HepG2 (cell line): ENCODE results near the gene IRF2. TPM values are rescaled to one million over a fixed set of nuclear protein-coding genes. Genes with fewer than 3 reads are reported as not detected.
A peak's percentile ranks its signal among the peaks of the same experiment; 100 is the strongest.

Source experiments
- ATF7-NPFF ChIP-seq: sonication (generic); formaldehyde crosslinking; IDR thresholded peaks from 2 replicates; pipeline ENCODE4 v1.8.1; 2023; ENCODE audit warnings: mild to moderate bottlenecking, low read depth, missing genetic modification reagents, moderate library complexity
- BCL3 ChIP-seq: sonication (generic); formaldehyde crosslinking; IDR thresholded peaks from 2 replicates; pipeline ENCODE4 v1.5.1; 2020; ENCODE audit warnings: mild to moderate bottlenecking, missing genetic modification reagents, moderate library complexity
- ESRRA ChIP-seq: sonication (generic); formaldehyde crosslinking; IDR thresholded peaks from 2 replicates; pipeline ENCODE4 v1.5.1; 2020; ENCODE audit warnings: mild to moderate bottlenecking, low read depth, missing genetic modification reagents
- FOXA3 ChIP-seq: IDR thresholded peaks from 2 replicates; pipeline ENCODE4 v1.6.1; 2016; ENCODE audit warnings: missing genetic modification reagents, missing compliant biosample characterization
- GMEB1 ChIP-seq: sonication (generic); formaldehyde crosslinking; IDR thresholded peaks from 2 replicates; pipeline ENCODE4 v1.5.1; 2020; ENCODE audit warnings: missing genetic modification reagents, mild to moderate bottlenecking, borderline replicate concordance
- HHEX ChIP-seq: IDR thresholded peaks from 2 replicates; pipeline ENCODE4 v1.6.1; 2016; ENCODE audit warnings: control low read depth
- HNF1A ChIP-seq, 2 experiments: sonication (generic) in 1 of 2; formaldehyde crosslinking in 1 of 2; IDR thresholded peaks; 2 replicates each; pipeline versions ENCODE4 v1.4.0 to v1.6.1; 2016 to 2020; ENCODE audit warnings: borderline replicate concordance in 1 of 2, low read depth in 1 of 2, mild to moderate bottlenecking in 1 of 2, missing genetic modification reagents in 1 of 2
- MZF1 ChIP-seq: sonication (generic); formaldehyde crosslinking; IDR thresholded peaks from 2 replicates; pipeline ENCODE4 v1.8.1; 2023; ENCODE audit warnings: mild to moderate bottlenecking, missing genetic modification reagents, borderline replicate concordance
- NAIF1 ChIP-seq: sonication (generic); formaldehyde crosslinking; IDR thresholded peaks from 2 replicates; pipeline ENCODE4 v1.5.0; 2020; ENCODE audit warnings: mild to moderate bottlenecking, missing genetic modification reagents, borderline replicate concordance
- NFATC3 ChIP-seq: sonication (generic); formaldehyde crosslinking; IDR thresholded peaks from 2 replicates; pipeline ENCODE4 v1.5.1; 2020; ENCODE audit warnings: mild to moderate bottlenecking, missing genetic modification reagents
- NR2F6 ChIP-seq, 2 experiments: IDR thresholded peaks; 2 replicates each; pipeline ENCODE4 v1.6.1; 2016; ENCODE audit warnings: antibody characterized with exemption in 1 of 2, mild to moderate bottlenecking in 1 of 2
- POGZ ChIP-seq: sonication (generic); formaldehyde crosslinking; IDR thresholded peaks from 2 replicates; pipeline ENCODE4 v1.4.0; 2020; ENCODE audit warnings: mild to moderate bottlenecking, missing genetic modification reagents
- REXO4 ChIP-seq: sonication (generic); formaldehyde crosslinking; IDR thresholded peaks from 2 replicates; pipeline ENCODE4 v1.8.0; 2022; ENCODE audit warnings: missing genetic modification reagents, mild to moderate bottlenecking, borderline replicate concordance
- RXRA ChIP-seq: sonication (generic); formaldehyde crosslinking; IDR thresholded peaks from 2 replicates; pipeline ENCODE4 v1.5.1; 2020; ENCODE audit warnings: missing genetic modification reagents
- TAF15 ChIP-seq: fragments of 200-400 bp; formaldehyde crosslinking; IDR thresholded peaks from one replicate; pipeline ENCODE4 v1.6.1; 2018; ENCODE audit warnings: mild to moderate bottlenecking, low read depth, low read length; ENCODE audit not compliant: poor library complexity, severe bottlenecking
- TCF7 ChIP-seq: sonication (generic); IDR thresholded peaks from 2 replicates; pipeline ENCODE4 v1.6.1; 2016; ENCODE audit warnings: antibody characterized with exemption, low read depth
- ZBTB3 ChIP-seq: sonication (generic); formaldehyde crosslinking; IDR thresholded peaks from 2 replicates; pipeline ENCODE4 v1.4.0; 2020; ENCODE audit warnings: low read depth, mild to moderate bottlenecking, moderate library complexity, missing genetic modification reagents, borderline replicate concordance
- ZFX ChIP-seq: sonication (generic); formaldehyde crosslinking; IDR thresholded peaks from 2 replicates; pipeline ENCODE4 v1.4.0; 2020; ENCODE audit warnings: mild to moderate bottlenecking, low read depth, missing genetic modification reagents, moderate library complexity
- ZMYM2 ChIP-seq: sonication (generic); formaldehyde crosslinking; IDR thresholded peaks from 2 replicates; pipeline ENCODE4 v1.8.0; 2022; ENCODE audit warnings: mild to moderate bottlenecking, missing genetic modification reagents
- ZNF136 ChIP-seq: sonication (generic); formaldehyde crosslinking; IDR thresholded peaks from 2 replicates; pipeline ENCODE4 v1.8.1; 2022; ENCODE audit warnings: low read depth, mild to moderate bottlenecking, moderate library complexity, missing genetic modification reagents
- ZNF615 ChIP-seq: sonication (generic); formaldehyde crosslinking; IDR thresholded peaks from 2 replicates; pipeline ENCODE4 v1.5.0; 2020; ENCODE audit warnings: mild to moderate bottlenecking, missing genetic modification reagents, borderline replicate concordance
- ZNF629 ChIP-seq: sonication (generic); formaldehyde crosslinking; conservative IDR thresholded peaks from 2 replicates; pipeline ENCODE4 v1.5.0; 2020; ENCODE audit warnings: missing genetic modification reagents
- ZNF772 ChIP-seq: sonication (generic); formaldehyde crosslinking; IDR thresholded peaks from 2 replicates; pipeline ENCODE4 v1.5.0; 2020; ENCODE audit warnings: mild to moderate bottlenecking, missing genetic modification reagents
- ZSCAN29 ChIP-seq: sonication (generic); formaldehyde crosslinking; conservative IDR thresholded peaks from 2 replicates; pipeline ENCODE4 v1.4.0; 2020; ENCODE audit warnings: mild to moderate bottlenecking, missing genetic modification reagents
- polyA plus RNA-seq, 8 experiments: library from polyadenylated mRNA; depleted of rRNA in 3 of 8; stranded (reverse) in 7 of 8; unstranded in 1 of 8; fragments of >200 nt; fragmentation: Illumina TruSeq in 4 of 8; extraction: Trizol in 4 of 8; gene quantifications; 2 replicates each; pipeline versions ENCODE4 v1.2.1 to v1.2.3, GENCODE V29; 2011 to 2016; ENCODE audit warnings: low read depth in 4 of 8, missing spikeins in 1 of 8, mixed read lengths in 1 of 8; ENCODE audit not compliant: insufficient read depth in 1 of 8
- total RNA-seq, 5 experiments: library from RNA; depleted of rRNA; stranded (reverse); fragments of >200 nt; fragmentation: Illumina TruSeq; extraction: Trizol; gene quantifications; 2 replicates each; pipeline ENCODE4 v1.2.3, GENCODE V29; 2016; ENCODE audit warnings: low read depth in 1 of 5

The IRF2 gene
- total and polyA plus RNA-seq, 2 of the 13 experiments (the other 11 are each of a cell fraction or from before 2014, with no cell fraction given) = 15.5 to 28.8 TPM

- TF ChIP-seq NFATC3 (CRISPR knock-in tag) = no peak
- peak; percentile 71 for TF ChIP-seq NR2F6 (IDR thresholded peaks at IDR 0.05)
- peak; percentile 88 for TF ChIP-seq NR2F6 (CRISPR knock-in tag; IDR thresholded peaks at IDR 0.05)
- TF ChIP-seq MZF1 (CRISPR knock-in tag) = no peak
- no peak for TF ChIP-seq REXO4 (CRISPR knock-in tag)
- no peak for TF ChIP-seq ZNF615 (CRISPR knock-in tag)
- peak; percentile 93 for TF ChIP-seq RXRA (CRISPR knock-in tag)
- peak; percentile 68; the same call in 1 of the 2 replicates for TF ChIP-seq HNF1A (IDR thresholded peaks at IDR 0.05; ENCODE audit: low read depth)
- TF ChIP-seq HNF1A (CRISPR knock-in tag; IDR thresholded peaks at IDR 0.05; ENCODE audit: borderline replicate concordance) = no peak
- no peak for TF ChIP-seq ATF7-NPFF (CRISPR knock-in tag)
- TF ChIP-seq TAF15 = no peak
- TF ChIP-seq POGZ (CRISPR knock-in tag) = peak; percentile 68
- TF ChIP-seq ZNF772 (CRISPR knock-in tag) = peak; percentile 78; the same call in 1 of the 2 replicates
- 0 out of 2 replicates have a peak, but pooled peaks have one; percentile 37 for TF ChIP-seq BCL3
- TF ChIP-seq TCF7 = peak; percentile 86
- TF ChIP-seq HHEX (CRISPR knock-in tag) = peak; percentile 59; the same call in 1 of the 2 replicates
- peak; percentile 78 for TF ChIP-seq FOXA3 (CRISPR knock-in tag)
- 0 out of 2 replicates have a peak, but pooled peaks have one; percentile 13 for TF ChIP-seq ESRRA (CRISPR knock-in tag)
- peak; percentile 68; the same call in 1 of the 2 replicates for TF ChIP-seq GMEB1 (CRISPR knock-in tag)
- TF ChIP-seq ZNF629 (CRISPR knock-in tag) = peak; percentile 72
- no peak for TF ChIP-seq ZBTB3 (CRISPR knock-in tag)
- 0 out of 2 replicates have a peak, but pooled peaks have one; percentile 42 for TF ChIP-seq ZMYM2 (CRISPR knock-in tag)
- TF ChIP-seq ZSCAN29 (CRISPR knock-in tag) = no peak
- peak; percentile 26; the same call in 1 of the 2 replicates for TF ChIP-seq ZFX (CRISPR knock-in tag)
- no peak for TF ChIP-seq NAIF1
- 0 out of 2 replicates have a peak, but pooled peaks have one; percentile 55 for TF ChIP-seq ZNF136 (CRISPR knock-in tag)
Measured at GRCh38 chr4:184385705-184386141, 88.6 kb downstream of the IRF2 start (continued).
